Ishikawa (cell line): Measurements from ENCODE around the gene PDS5A.

ENCODE experiments used
- CREB1 ChIP-seq: IDR thresholded peaks from 2 replicates; pipeline ENCODE4 v1.6.1; 2012; ENCODE audit warnings: low read depth
- EP300 ChIP-seq: IDR thresholded peaks from 2 replicates; pipeline ENCODE4 v1.6.1; 2012; ENCODE audit warnings: borderline replicate concordance
- FOXM1 ChIP-seq: IDR thresholded peaks from 2 replicates; pipeline ENCODE4 v1.6.1; 2012; ENCODE audit warnings: low read depth, borderline replicate concordance
- RAD21 ChIP-seq: IDR thresholded peaks from 2 replicates; pipeline ENCODE4 v1.6.1; 2012; ENCODE audit warnings: low read depth
- TAF1 ChIP-seq: IDR thresholded peaks from 2 replicates; pipeline ENCODE4 v1.6.1; 2012; ENCODE audit warnings: low read depth, mild to moderate bottlenecking
- TEAD4 ChIP-seq: IDR thresholded peaks from 2 replicates; pipeline ENCODE4 v1.6.1; 2012
- YY1 ChIP-seq: IDR thresholded peaks from 2 replicates; pipeline ENCODE4 v1.6.1; 2012; ENCODE audit warnings: low read depth
- TF ChIP-seq, protein P1 (sequence below): IDR thresholded peaks from 2 replicates; pipeline ENCODE4 v1.6.1; 2012; ENCODE audit warnings: low read depth, mild to moderate bottlenecking
- TF ChIP-seq, protein P2 (sequence below): IDR thresholded peaks from 2 replicates; pipeline ENCODE4 v1.6.1; 2012

DNA sequence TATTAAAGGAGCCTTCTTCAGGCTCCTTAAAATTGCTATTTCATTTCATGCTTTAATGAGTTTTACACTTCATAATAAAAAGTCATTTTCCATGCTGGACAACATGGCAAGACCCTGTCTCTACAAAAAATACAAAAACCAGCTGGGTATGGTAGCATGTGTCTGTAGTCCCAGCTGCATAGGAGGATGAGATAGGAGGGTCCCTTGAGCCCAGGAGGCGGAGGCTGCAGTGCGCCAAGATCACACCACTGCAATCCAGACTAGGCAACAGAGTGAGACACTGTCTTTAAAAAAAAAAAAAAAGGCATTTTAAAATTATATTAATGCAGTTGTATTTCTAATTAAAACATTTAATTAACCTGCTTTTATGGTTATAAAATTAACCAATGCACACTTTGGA, 49.2 kb downstream of the PDS5A start:
- TF ChIP-seq TAF1 (no peak), RAD21 (no peak), YY1 (no peak), EP300 (no peak), TEAD4 (no peak), FOXM1 (no peak), CREB1 (no peak)
- TF ChIP-seq, protein P1, sequence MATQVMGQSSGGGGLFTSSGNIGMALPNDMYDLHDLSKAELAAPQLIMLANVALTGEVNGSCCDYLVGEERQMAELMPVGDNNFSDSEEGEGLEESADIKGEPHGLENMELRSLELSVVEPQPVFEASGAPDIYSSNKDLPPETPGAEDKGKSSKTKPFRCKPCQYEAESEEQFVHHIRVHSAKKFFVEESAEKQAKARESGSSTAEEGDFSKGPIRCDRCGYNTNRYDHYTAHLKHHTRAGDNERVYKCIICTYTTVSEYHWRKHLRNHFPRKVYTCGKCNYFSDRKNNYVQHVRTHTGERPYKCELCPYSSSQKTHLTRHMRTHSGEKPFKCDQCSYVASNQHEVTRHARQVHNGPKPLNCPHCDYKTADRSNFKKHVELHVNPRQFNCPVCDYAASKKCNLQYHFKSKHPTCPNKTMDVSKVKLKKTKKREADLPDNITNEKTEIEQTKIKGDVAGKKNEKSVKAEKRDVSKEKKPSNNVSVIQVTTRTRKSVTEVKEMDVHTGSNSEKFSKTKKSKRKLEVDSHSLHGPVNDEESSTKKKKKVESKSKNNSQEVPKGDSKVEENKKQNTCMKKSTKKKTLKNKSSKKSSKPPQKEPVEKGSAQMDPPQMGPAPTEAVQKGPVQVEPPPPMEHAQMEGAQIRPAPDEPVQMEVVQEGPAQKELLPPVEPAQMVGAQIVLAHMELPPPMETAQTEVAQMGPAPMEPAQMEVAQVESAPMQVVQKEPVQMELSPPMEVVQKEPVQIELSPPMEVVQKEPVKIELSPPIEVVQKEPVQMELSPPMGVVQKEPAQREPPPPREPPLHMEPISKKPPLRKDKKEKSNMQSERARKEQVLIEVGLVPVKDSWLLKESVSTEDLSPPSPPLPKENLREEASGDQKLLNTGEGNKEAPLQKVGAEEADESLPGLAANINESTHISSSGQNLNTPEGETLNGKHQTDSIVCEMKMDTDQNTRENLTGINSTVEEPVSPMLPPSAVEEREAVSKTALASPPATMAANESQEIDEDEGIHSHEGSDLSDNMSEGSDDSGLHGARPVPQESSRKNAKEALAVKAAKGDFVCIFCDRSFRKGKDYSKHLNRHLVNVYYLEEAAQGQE, result no peak
- TF ChIP-seq, protein P2, sequence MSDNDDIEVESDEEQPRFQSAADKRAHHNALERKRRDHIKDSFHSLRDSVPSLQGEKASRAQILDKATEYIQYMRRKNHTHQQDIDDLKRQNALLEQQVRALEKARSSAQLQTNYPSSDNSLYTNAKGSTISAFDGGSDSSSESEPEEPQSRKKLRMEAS, result no peak
